CD4-positive, alpha-beta T cell treated with Interleukin-17A for 4 hours (primary cell): Measurements from ENCODE around the gene RINL.
A peak's percentile ranks its signal among the peaks of the same experiment; 100 is the strongest.
"Not testable (repeated sequence)": the region's sequence is repeated elsewhere in the genome, so short reads cannot be mapped to it uniquely, and the experiment has no call there.

Experiments
- DNase-seq: peaks from one replicate; pipeline ENCODE4 v3.0.0-alpha.2; 2020; ENCODE audit warnings: mixed read lengths

Gene RINL

GRCh38 chr19:38904581-38905539, 26.8 kb upstream of the RINL start:
- no peak for DNase-seq

DNA sequence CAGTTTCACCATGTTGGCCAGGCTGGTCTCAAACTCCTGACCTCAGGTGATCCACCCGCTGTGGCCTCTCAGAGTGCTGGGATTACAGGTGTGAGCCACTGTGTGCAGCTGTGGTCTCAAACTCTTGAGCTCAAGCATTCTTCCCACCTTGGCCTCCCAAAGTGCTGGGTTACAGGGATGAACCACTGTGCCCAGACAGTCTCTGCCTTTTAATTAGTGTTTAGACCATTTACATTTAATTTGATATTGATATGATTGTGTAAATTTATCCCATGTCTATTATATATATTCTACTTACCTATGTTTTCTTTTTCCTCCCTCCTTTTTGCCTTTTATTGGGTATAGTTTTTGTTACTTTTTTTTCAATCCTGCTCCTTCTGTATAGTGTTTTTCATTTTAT, 23.6 kb upstream of the RINL start:
- no peak for DNase-seq

- no peak for DNase-seq
Measured at GRCh38 chr19:38900743-38901190, 22.7 kb upstream of the RINL start.

- no peak for DNase-seq
Measured at GRCh38 chr19:38900202-38900629, 22.1 kb upstream of the RINL start.

GRCh38 chr19:38899447-38900201, 21.5 kb upstream of the RINL start, which contains the start of the genes NFKBIB and SIRT2:
TSS of gene NFKBIB (plus strand) at chr19:38899969. CDS start at chr19:38900033, 64 bp downstream.
TSS of gene SIRT2 (minus strand) at chr19:38899618. CDS start at chr19:38899521, 97 bp downstream.
- peak; percentile 98 for DNase-seq

- no peak for DNase-seq
Measured at GRCh38 chr19:38898788-38899446, 20.8 kb upstream of the RINL start.

GRCh38 chr19:38894968-38895367, 16.9 kb upstream of the RINL start:
- DNase-seq, result no peak

DNA sequence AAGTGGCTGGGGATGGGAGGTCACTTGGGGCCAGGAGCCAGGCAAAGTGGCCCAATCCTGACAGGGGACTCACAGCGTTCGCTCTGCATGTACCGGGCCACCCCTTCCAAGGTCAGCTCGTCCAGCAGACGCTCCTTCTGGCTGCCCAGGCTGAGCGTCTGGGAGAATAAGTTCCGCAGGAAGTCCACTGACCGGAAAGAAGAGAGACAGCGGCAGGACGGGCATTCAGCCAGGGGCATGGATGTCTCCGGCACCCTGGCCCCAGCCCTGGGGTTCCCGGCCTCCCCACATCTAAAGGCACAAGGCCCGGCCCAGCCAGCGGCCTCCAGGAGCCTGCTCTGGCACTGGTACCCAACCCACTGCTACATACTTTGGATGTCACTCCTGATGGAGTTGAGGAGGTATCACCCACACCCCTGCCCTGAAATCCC, 15.3 kb upstream of the RINL start:
- DNase-seq, result no peak

DNA sequence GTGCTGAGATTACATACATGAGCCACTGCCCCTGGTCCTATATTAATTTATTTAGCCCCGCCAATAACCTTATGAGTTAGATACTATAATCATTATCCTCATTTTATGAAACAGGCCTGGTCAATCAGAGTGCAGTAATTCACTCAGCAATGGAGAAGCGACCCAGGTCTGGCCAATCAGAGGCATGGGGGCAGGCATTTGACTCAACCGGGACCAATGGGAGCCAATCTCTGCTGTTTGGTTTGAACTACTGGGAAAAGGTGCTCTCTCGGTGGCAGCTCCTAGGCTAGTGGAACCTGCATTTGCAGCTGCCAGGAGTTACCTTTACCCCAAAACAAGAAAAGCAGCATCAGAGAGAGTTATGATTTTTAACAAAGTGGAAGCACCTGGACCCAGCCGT, 14.8 kb upstream of the RINL start:
- no peak for DNase-seq

- DNase-seq, result no peak
Measured at GRCh38 chr19:38891771-38892170, 13.7 kb upstream of the RINL start.

DNA sequence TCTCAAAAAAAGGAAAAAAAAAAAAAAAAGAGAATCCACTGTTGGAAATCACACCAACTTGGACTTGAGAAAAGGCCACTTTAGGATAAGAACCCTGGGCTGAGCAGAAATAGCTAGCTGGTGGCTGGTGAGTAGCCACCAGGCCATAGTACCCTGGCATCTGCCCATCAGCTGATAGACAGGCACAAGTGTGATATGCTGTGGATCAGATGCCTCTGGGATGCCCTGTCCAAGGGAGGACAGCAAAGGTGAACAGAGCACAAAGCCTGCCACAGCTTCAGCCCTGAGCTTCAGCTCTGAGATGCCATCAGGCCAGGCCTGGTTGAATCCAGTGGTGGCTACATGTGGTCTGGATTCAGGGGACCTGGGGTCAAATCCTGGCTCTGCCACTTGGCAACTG, 12.6 kb upstream of the RINL start:
- DNase-seq, result no peak

GRCh38 chr19:38889803-38890202, 11.7 kb upstream of the RINL start:
- no peak for DNase-seq

- DNase-seq, result no peak
Measured at GRCh38 chr19:38888876-38889275, 10.8 kb upstream of the RINL start.

- not testable (repeated sequence) for DNase-seq
Measured at GRCh38 chr19:38884691-38885090, 6.6 kb upstream of the RINL start.

- no peak for DNase-seq
Measured at GRCh38 chr19:38883286-38883685, 5.2 kb upstream of the RINL start.

DNA sequence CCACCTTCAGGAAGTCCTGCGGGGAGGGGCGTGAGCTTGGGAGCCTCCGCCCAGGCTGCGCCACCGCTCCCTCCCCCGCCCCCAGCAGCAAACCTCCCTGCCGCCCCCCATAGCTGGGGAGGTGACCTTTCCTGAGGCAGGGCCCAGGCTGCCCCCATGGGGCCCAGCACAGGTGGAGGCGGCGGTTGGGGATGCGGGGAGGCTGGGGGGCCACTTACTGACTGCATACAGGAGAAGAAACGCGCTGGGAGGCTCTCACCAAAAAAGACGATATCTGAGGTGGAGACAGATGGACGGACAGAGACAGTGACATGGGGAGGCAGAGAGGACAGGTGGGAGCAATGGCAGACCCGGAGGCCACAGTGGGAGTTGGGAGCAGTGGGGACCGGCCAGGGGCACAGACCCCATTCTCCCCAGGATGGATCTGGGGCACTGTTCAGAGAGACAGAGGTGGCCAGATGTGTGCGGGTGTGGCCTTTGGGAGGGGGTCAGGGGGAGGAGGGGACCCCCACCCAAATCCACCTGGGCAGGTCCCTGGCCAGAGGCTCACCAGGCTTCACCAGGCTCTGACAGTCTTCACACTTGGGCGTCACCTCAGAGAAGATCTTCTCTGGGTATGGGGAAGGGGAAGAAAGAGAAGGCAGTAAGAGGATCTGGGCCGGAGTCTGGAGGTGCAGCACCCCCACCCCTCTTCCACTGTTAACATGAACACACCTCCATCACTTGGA, 3.0 kb upstream of the RINL start:
- no peak for DNase-seq

DNA sequence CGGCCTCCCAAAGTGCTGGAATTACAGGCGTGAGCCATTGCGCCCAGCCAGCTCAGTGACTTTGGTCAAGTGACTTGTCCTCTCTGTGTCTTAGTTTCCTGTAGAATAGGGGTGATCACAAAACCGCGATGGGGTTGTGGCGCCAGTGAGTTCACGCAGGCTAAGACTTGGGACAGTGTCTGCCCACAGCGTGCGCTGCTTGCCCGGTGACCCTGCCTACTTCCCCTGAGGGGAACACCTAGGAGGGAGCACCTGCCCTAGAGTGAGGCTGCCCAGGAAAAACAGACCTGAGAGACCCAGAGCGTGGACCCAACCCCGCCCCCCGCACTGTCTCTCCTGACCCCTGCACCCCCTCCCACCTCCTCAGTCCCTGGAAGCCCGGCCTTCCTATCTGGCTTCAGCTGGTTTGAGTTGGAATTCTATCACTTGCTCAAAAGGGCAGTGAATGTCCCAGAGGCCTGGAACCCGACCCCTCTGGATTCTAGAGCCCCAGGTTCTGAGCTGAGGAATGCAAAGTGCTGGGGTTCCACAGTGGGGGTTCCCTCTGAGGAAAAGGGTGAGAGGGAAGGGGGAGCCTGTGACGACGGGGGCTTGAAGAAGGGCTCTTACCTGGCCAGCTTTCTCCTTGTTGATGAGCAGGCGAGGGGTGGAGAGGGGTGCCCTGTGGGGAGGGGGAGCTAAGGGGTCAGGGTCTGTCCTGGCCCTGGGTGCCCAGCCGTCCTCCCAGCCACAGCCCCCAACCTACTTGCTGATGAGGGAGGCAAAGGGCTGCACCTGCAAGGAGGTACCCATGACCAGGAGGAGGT, 2.2 kb upstream of the RINL start:
- DNase-seq, result no peak

DNA sequence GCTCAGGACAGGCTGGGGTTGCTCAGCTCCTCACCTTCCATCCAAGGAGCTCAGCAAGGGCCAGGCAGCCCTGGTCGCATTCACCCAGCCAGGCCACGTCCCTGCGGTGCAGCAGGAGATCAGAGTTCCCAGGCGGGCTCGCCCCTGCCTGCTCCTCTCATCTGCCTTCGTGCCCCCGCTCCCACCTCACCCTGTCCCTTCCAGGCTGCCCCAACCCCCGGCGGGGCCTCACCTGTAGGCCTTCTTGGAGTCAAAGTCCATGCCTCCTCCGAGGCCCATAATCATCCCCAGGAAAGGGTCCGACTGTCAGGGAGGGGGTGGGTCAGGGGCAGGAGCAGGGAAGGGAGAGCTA, 1.3 kb upstream of the RINL start:
- no peak for DNase-seq

DNA sequence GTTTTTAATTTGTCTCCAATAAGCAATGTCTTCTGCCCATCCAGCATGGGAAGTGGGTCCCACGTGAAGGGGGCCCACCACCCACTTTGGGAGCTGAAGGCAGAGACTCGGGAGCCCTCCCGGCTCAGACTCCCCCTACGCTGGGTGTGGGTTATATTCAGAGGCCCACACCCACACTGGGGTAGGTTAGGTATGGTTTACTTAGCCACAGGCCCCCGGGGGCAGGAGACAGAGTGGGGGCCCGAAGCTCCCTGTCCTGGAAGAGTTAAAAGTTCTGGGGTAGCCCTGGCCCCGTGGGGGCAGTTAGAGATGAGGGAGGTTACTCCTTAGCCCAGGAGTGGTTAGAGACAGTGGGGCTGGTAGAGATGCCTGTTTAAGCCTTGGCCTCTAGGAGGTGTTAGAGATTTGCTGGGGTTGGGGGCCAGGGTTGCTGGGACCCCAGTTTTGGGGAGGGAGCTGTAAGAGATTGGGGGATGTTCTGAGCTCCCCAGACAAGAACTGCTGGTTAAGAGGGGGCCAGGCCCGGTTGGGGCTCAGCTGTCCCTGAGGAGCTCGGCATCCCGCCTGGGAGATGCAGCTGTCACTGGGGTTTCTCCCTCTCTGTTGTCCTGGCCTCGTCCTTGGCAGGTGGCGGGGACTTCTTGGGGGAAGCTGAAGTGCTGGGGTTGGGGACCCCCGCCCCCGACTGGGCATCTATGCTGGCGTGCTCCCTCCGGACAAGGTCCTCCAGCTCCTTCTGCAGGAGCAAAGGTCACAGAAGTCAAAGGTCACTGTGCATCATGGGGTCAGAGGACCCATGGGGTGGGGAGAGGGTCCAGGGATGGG, 712 bp upstream of the RINL start:
- DNase-seq, result no peak

DNA sequence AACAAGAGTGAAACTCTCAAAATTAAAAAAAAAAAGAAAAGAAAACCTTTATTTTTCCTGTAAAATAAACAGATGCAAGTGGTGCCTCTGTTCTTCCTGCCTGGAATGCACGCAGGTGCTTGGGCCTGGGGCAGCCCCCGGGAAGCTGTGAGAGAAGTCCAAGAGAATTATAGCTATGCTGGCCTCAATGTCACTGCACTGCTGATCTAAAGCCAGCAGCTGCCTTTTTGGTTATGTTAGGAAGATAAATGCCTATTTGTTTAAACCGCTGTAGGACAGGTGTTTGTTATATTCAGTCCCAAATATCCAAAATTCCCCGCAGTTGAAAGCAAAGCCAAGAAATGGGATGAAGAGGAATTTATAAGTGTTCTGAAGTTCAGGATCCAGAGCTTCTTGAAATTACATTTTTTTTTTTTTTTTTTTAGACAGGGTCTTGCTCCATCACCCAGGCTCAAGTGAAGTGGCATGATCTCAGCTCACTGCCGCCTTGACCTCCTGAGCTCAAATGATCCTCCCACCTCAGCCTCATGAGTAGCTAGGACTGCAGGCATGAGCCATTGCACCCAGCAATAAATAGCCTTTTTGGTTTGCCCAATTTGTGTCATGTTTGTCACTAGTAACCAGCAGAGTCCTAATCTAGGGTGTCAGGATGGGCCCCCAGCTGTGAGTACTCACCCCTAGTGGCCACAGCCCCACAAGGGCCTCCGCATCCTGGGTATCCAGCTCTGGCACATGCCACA, 2.2 kb downstream of the RINL start:
- no peak for DNase-seq
